Measurements from ENCODE around the gene PTPRQ.

Gene PTPRQ

DNA sequence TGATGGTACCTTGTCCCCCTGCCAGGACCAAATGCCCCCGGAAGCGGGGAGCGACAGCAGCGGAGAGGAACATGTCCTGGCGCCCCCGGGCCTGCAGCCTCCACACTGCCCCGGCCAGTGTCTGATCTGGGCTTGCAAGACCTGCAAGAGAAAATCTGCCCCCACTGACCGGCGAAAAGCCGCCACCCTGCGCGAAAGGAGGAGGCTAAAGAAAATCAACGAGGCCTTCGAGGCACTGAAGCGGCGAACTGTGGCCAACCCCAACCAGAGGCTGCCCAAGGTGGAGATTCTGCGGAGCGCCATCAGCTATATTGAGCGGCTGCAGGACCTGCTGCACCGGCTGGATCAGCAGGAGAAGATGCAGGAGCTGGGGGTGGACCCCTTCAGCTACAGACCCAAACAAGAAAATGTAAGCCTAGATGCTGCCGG is 263.8 kb downstream of the PTPRQ start:
- DNase-seq: no peak

DNA sequence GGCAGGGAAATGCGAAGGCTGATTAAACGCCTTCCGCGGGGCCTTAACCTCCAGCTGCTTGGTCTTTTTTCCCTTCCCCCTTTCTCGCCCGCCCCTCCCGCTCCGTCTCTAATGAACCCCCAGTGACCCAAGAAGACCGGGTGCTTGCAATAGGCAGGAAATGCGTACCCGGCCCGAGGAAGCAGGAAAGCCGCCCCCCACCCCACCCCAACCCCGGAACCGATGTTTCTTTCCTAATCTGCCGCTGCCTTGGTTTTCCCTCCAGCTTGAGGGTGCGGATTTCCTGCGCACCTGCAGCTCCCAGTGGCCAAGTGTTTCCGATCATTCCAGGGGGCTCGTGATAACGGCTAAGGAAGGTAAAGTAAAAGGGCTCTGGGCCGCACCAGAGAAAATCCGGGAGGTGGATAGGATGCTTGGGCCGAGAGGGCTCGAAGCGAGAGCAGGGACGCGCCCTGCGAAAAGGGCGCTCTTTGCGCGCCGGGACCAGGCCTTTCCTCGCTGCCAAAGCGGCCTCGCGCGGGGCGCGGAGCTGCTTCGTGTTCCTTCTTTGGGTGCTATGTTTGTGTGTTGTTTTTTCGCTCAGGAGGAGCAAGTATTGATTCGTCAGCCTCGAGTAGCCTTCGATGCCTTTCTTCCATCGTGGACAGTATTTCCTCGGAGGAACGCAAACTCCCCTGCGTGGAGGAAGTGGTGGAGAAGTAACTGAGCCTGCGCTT is 264.4 kb downstream of the PTPRQ start:
- DNase-seq: no peak

DNA sequence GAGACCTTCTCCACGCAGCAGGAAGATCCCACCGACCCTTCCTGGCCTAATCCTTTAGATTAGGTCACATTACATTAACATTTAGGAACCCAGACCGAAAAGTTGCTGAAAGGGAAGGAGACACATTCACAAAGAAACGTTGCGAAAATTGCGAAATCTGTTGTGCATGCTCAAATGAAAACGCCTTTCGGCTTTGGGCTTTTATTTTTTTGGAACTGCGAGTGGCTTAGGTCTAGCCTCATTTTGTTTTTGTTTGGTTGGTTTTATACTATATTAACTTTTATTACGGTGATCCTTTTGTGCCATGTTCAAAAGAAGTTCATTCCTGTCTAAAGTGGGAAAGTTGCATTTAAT is 264.9 kb downstream of the PTPRQ start:
- DNase-seq: no peak

- DNase-seq: no peak
These were observed 266.0 kb downstream of the PTPRQ start for GRCh38 chr12:80709811-80710726.

GRCh38 chr12:80710727-80711449 is 266.9 kb downstream of the PTPRQ start:
- no peak for DNase-seq

DNA sequence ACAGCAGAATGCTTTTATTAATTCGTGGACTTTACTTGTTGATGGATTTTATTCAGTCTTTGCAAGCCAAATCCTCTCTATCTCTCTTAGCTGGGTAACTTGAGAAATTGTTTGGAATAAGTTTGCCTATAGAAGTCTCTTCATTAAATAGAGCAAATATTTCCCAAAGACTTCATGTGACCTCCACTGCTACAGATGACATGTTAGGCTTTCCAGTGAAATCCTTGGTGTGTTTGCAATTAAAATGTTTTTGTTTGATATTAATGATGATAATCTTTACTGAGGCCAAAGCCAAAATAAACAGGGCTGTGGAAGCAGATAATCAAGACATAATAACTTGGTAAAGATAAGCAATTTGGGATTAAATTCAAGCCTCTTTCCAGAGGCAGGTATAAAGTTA is 267.8 kb downstream of the PTPRQ start:
- no peak for DNase-seq

- DNase-seq: no peak
These were observed 268.8 kb downstream of the PTPRQ start for GRCh38 chr12:80712866-80713265.

- DNase-seq: no peak
These were observed 269.4 kb downstream of the PTPRQ start for GRCh38 chr12:80713419-80713818.

DNA sequence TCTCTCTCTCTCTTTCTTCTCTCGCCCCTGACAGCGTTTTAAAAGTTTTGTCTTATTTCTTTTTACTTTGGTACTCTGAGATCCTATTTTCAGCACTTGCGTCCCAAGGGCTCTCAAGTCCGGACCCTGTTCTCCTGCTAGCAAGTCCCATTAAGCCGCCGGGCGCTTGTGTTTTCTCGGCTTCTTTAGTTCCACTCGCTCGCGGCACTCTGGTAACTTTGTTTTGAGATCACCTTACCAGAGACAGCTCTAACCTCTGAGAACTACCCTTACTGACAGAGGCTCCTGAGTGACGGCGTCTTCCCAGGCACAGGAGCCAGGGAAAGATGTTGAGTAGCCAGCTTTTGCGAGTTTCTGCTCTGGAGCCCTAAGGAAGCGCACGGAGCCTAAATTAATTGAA is 270.0 kb downstream of the PTPRQ start:
- DNase-seq: no peak

GRCh38 chr12:80714846-80715245 is 270.8 kb downstream of the PTPRQ start:
- no peak for DNase-seq

DNA sequence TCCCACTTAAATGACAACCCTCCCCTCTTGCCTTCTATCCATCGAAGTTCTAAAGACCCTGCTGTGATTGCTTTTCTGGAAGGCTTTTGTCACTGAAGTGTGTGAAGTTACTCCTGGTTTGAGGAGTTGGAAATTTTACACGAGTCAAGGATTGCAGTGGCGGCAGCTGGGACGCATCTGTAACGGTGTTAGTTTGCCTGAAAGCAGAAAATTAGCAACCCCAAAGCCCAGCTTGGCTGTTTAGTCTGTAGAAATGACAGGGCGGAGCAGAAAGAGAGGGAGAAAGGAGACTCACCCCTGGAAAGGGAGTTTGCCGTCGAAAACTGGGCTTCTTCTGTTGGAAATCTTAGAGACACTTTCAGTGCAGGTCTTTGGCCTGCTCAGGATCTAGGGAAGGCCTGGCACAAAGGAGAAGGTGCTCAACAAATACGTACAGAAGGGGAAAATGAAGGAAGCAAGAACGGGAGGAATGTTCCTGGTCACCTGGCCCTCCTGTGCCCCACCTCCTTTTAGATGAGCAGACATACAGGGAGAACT is 271.7 kb downstream of the PTPRQ start:
- no peak for DNase-seq

- no peak for DNase-seq
These were observed 272.8 kb downstream of the PTPRQ start, which contains the start of gene MYF5 for GRCh38 chr12:80716696-80717469. TSS of gene MYF5 (plus strand) at chr12:80716912. CDS start at chr12:80717064, 152 bp downstream.

DNA sequence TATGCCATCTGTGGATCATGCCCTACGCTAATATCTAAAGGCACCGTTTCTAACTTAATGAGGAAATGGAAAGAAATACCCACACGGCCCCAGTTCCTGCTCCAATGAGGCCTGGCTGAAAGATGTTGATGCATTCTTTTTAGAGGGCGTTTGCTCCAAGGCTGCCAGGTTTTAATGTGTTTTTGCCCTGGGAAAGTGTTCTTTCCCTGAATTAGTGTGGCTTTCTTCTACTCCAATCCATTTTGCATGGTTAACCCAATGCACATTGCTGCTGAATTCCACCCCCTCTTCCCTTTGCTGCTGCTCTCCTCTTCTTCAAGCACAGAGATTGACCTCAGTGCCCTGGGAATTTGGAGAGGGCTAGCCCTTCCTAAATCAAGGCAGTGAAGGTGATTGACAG is 273.8 kb downstream of the PTPRQ start:
- DNase-seq: no peak

DNA sequence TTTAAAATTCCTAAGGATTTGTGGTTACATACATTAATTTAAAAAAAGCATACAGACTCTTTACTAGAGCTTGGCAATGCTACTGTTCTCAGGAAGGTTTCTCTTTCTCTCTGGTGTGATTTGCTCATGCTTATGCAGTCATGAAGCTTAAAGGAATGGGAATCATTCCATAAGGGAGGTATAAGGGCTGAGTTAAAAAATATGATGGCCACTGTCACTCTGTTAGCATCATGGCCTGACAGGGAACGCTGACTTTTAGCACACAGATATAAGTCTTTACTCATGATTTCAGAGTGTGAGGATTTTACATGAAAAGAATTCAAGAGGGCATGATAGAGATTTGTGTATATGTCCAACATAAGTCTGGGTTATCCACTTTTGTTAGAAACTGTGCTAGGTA is 276.5 kb downstream of the PTPRQ start:
- DNase-seq: no peak

GRCh38 chr12:80721326-80721725 is 277.3 kb downstream of the PTPRQ start:
- no peak for DNase-seq
